ENCODE measurements around the gene ZBTB1.
"Not testable (repeated sequence)": the region's sequence is repeated elsewhere in the genome, so short reads cannot be mapped to it uniquely, and the experiment has no call there.

The ZBTB1 gene

GRCh38 chr14:64496764-64497163 is 7.8 kb upstream of the ZBTB1 start:
- in situ Hi-C loops (cut with MboI; ENCODE audit: low sequenced_read_pairs): no loop called here

- in situ Hi-C loops (cut with MboI; ENCODE audit: low sequenced_read_pairs): no loop called here
Measured at GRCh38 chr14:64500088-64500487, 4.5 kb upstream of the ZBTB1 start.

- in situ Hi-C loops (cut with MboI; ENCODE audit: low sequenced_read_pairs): no loop called here
Measured at GRCh38 chr14:64501411-64502171, 3.0 kb upstream of the ZBTB1 start.

- in situ Hi-C loops (cut with MboI; ENCODE audit: low sequenced_read_pairs): no loop called here
Measured at GRCh38 chr14:64502456-64502855, 2.1 kb upstream of the ZBTB1 start.

DNA sequence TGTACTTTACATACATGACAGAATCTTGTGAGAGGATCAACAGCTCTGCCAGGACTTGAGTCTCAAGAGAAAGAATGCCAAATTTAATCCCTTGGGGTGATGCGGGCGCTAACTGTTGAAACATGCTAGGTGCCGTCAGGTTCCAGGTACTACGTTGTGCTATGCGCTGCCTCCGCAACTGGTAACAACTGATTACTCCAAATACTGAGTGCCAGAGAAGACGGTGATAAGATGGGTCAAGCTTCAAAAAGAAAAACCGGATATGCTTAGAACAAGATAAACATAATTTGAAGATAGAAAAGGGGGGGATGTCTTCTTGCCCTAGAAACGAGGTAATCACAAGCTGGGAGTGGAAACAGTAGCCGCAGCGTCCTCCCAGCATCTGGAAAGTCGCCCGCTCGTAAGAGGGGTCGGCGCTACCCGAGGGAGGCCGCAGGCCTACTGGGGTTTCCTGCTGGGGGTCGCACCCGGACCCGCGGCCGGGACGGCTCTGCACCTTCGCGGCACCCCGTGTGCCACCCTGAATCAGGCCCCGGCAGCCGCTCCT is 1.6 kb upstream of the ZBTB1 start:
- in situ Hi-C loops (cut with MboI; ENCODE audit: low sequenced_read_pairs): no loop called here

DNA sequence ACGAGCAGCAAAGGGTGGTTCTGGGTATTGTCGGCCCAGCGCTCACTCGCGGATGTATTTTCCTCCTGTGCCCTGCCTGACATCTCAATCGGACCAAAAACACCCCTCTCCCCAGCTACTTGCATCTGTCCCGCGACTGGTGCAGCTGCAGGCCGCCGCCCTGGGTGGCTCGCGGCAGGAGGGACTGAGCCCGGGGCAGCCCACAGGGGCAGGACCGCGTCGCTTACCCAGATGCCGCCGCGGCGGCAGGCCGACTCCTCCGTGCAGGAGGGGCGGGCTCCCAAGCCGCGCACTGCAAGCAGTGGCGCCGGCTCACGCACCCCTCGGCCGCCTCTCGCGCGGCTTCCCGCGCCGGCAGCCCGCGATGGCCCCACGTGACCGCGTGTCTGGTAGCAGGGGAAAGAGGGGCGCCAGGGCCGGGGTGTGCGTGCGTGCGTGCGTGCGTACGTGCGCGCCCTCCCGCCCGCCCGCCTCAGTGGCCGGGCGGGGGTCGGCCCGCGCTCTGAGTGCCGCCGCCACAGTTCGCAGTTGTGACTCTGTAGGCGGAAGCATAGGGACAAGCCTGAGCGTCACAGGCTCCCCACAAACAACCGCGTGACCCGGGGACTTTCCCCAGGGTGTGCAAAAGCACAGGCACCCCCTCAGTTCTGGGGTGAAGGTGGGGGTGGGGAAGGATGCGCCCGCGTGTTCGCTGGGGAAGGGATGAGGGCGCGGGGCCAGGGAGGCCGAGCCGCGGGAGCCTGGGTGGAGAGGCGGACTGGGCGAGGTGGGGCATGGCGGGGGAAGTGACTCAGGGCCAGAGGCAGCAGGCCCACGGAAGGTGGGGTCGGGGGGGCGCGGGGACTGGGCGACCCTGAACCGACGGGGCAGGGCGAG is 898 bp upstream of the ZBTB1 start, which contains the start of gene ZBTB25:
TSS of gene ZBTB25 (minus strand) at position 405 of the 876 bp plus-strand sequence. CDS start 13,305 bp downstream, outside the sequence.
- in situ Hi-C loops (cut with MboI; ENCODE audit: low sequenced_read_pairs): no loop called here

GRCh38 chr14:64504897-64505794 is 576 bp downstream of the ZBTB1 start:
- in situ Hi-C loops (cut with MboI; ENCODE audit: low sequenced_read_pairs): no loop called here

GRCh38 chr14:64506721-64507120 is 2.2 kb downstream of the ZBTB1 start:
- in situ Hi-C loops (cut with MboI; ENCODE audit: low sequenced_read_pairs): no loop called here

DNA sequence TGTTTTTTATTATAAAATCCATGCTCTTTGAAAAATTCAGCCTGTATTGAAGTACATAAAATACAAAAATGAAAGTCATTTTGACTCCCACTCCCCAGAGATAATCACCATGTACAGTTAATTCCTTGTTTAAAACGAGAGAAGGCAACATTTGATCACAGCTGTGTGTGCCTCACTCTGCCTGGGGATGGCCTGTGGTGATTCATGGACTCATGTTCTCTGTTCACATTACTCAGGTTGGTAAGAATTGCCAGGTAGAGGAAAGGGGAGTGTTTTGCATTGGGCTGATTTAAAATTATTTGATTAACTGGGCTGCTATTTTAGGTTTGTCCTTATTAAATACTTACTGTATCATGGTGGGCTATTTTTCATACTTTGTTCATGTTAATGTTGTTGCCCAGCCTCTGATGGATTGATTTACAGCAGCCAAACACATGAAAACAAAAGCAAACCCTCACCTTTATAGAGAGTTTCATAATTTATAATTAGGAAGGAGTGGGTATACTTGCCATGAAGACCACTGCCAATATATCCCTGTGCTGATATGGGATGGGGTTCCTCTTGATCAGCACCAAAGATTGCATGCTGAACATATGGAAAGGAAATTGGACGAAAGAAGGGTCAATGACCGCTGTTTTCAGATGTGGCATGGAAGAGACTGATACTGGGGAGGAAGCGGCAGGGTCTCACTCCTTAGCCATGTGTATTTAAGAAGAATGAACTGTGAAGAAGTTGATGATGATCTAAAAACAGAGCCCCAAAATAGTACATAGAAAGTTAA is 3.0 kb downstream of the ZBTB1 start:
- in situ Hi-C loops (cut with MboI; ENCODE audit: low sequenced_read_pairs): no loop called here

DNA sequence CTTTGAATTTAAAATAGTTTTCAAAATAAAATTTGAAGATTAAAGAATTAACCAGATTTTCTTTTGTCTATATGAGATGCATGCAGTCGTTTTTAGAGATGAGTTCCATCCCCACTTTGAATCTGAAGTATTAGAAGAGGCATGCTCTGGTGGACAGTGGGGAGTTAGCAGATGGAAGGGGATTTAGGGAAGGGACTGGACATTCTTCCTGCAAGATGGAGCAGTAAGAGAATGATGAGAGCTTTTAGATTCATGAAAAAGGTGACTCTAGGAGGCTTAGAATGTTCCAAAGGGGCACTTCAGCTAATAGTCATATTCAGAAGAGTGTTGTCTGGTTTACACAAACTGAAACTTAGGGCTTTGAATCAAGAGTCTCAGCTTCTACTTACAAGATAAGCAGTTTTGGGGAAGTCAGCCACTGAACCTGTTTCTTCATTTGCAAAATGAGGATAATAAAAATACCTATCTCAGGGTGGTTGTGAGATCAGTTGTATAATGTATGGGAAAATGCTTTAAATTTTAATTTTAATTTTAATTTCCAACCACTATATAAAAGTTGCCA is 3.7 kb downstream of the ZBTB1 start:
- in situ Hi-C loops (cut with MboI; ENCODE audit: low sequenced_read_pairs): no loop called here

- in situ Hi-C loops (cut with MboI; ENCODE audit: low sequenced_read_pairs): no loop called here
Measured at GRCh38 chr14:64509036-64509435, 4.5 kb downstream of the ZBTB1 start.

DNA sequence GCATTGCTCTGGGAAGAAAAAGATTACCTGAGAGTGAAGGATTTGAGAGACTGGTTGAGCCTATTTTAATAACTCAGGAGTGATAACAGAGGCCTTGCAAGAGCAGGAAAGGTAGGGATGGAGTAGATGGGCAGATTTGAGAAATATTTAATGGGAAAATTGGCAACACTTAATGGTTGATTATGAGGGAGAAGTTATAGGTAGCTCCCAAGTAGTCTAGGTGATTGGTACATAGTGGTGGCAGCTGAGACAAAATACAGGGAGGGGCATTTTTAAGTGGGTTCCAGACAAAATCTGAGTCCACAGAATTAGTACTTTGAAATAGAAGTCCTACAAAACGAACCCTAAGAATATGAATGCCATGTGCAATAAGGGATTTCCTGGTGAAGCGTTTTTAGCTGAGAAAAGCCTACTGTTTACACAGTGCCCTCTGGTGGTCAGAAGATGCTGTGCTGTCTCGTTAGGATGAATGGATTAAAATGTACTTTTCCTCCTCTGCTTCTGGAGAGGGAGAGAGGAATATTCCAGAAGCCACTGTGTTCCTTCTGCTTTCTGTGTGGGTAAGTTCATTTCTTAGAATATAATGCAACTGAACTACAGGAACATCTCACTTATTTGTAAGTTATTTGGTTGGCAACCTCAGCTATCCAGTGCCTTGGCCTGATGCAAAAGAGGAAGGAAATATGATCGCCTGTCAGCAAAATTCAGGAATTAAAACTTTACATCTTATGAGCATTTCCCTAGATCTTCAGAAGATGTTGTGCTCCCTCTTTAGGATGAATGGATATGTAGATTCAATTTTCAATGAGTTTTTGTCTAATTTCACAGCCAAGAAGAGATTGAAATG is 6.5 kb downstream of the ZBTB1 start:
- in situ Hi-C loops (cut with MboI; ENCODE audit: low sequenced_read_pairs): no loop called here

GRCh38 chr14:64513271-64513670 is 8.7 kb downstream of the ZBTB1 start:
- in situ Hi-C loops (cut with MboI; ENCODE audit: low sequenced_read_pairs): no loop called here

- in situ Hi-C loops (cut with MboI; ENCODE audit: low sequenced_read_pairs): no loop called here
Measured at GRCh38 chr14:64515053-64515452, 10.5 kb downstream of the ZBTB1 start.

DNA sequence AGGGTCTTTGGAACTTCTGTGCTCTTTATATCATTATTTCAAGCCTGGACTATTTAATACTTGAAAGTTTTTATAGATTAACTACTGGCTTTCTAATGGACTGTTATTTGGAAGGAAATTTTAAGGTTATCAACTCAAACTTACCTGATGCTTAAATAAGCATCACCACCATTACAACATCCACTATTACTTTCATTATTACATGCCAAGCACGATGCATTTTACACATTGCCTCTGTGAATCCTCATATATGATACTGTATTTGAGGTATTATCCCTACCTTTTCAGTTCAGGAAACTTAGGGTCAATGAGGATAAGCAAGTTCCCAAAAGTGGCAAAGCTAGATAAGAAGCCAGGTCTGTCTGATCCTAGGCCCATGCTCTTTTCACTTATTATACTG is 12.4 kb downstream of the ZBTB1 start:
- in situ Hi-C loops (cut with MboI; ENCODE audit: low sequenced_read_pairs): no loop called here

DNA sequence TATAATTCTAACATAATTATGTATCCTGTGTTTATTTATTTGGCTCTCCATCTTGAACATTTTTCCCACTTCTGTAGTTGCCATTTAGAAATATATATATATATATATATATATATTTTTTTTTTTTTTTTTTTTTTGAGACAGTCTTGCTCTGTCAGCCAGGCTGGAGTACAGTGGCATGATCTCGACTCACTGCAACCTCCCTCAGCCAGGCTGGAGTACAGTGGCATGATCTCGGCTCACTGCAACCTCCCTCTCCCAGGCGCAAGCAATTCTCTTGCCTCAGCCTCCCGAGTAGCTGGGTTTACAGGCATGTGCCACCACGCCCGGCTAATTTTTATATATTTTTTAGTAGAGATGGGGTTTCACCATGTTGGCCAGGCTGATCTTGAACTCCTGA is 13.1 kb downstream of the ZBTB1 start:
- in situ Hi-C loops (cut with MboI; ENCODE audit: low sequenced_read_pairs): not testable (repeated sequence)

- in situ Hi-C loops (cut with MboI; ENCODE audit: low sequenced_read_pairs): no loop called here
Measured at GRCh38 chr14:64518229-64518628, 13.7 kb downstream of the ZBTB1 start.

GRCh38 chr14:64520699-64521098 is 16.1 kb downstream of the ZBTB1 start:
- in situ Hi-C loops (cut with MboI; ENCODE audit: low sequenced_read_pairs): no loop called here

All from HL-60/S4 treated with retinoic acid at 250 ng/mL for 4 days and 3 days (cell line).